GM19025 (cell line): ENCODE measurements around the gene TBCC.
"Not testable (repeated sequence)": the region's sequence is repeated elsewhere in the genome, so short reads cannot be mapped to it uniquely, and the experiment has no call there.

Source experiments
- ATAC-seq: cut with Tn5 transposase; IDR thresholded peaks from one replicate; pipeline ENCODE4 v1.9.1; 2021; ENCODE audit warnings: mild to moderate bottlenecking, low read depth, moderate library complexity; ENCODE audit not compliant: unreplicated experiment

The TBCC gene

GRCh38 chr6:42704251-42704936 is 41.5 kb downstream of the TBCC start:
- ATAC-seq = no peak

GRCh38 chr6:42702786-42703185 is 43.1 kb downstream of the TBCC start:
- ATAC-seq = not testable (repeated sequence)

- ATAC-seq = no peak
Measured at GRCh38 chr6:42702200-42702599, 43.7 kb downstream of the TBCC start.

- ATAC-seq = no peak
Measured at GRCh38 chr6:42698217-42698616, 47.7 kb downstream of the TBCC start.

- ATAC-seq = no peak
Measured at GRCh38 chr6:42697268-42697655, 48.6 kb downstream of the TBCC start.

GRCh38 chr6:42696526-42697267 is 49.2 kb downstream of the TBCC start:
- no peak for ATAC-seq

GRCh38 chr6:42694586-42694985 is 51.3 kb downstream of the TBCC start:
- ATAC-seq = no peak
